Psoas muscle (tissue), 8 donors: ENCODE data around the gene RGS17. TPM values are rescaled to one million over a fixed set of nuclear protein-coding genes. Genes with fewer than 3 reads are reported as not detected.

Experiments
- ATAC-seq, 4 donors: fragments of 200-7000 bp; cut with Tn5 transposase; one replicate each; pipeline ENCODE4 v1.9.1; 2020; ENCODE audit warnings: moderate library complexity in 3 of 4, mild to moderate bottlenecking in 2 of 4
- DNase-seq, 2 donors: peaks; one replicate each; pipeline ENCODE4 v3.0.0-alpha.2; 2020
- H3K27ac ChIP-seq: fragments of 200-600 bp; one replicate; pipeline ENCODE4 v1.8.0; 2022
- H3K27me3 ChIP-seq, 3 donors: fragments of 200-600 bp in 1 of 3; one replicate each; pipeline versions ENCODE4 v1.6.1 to v1.8.0; 2013 to 2022; ENCODE audit warnings: low read length in 2 of 3, mild to moderate bottlenecking in 2 of 3, moderate library complexity in 1 of 3; ENCODE audit not compliant: insufficient read depth in 3 of 3
- H3K36me3 ChIP-seq, 2 donors: fragments of 200-600 bp in 1 of 2; one replicate each; pipeline versions ENCODE4 v1.6.1 to v1.8.0; 2013 to 2022; ENCODE audit warnings: low read depth in 1 of 2, mild to moderate bottlenecking in 1 of 2, moderate library complexity in 1 of 2; ENCODE audit not compliant: insufficient read depth in 1 of 2
- H3K4me1 ChIP-seq: fragments of 200-600 bp; one replicate; pipeline ENCODE4 v1.8.0; 2022
- H3K4me3 ChIP-seq: fragments of 200-600 bp; one replicate; pipeline ENCODE4 v1.8.0; 2022; ENCODE audit warnings: mild to moderate bottlenecking
- H3K9me3 ChIP-seq: fragments of 200-600 bp; one replicate; pipeline ENCODE4 v1.8.0; 2022
- WGBS, 3 donors: extraction: QIAGEN DNeasy Blood & Tissue Kit; methylation state at CpG; one replicate each; pipeline versions ENCODE4 v1.1.6 to v1.1.7; 2013; 5-methylcytosine and 5-hydroxymethylcytosine counted together
- intact Hi-C, 2 donors: fragments of 100-400 bp; cut with DNase I; formaldehyde crosslinking; loops; one replicate each; pipeline versions ENCODE4 v1.11.0 to v1.14.2; 2022
- polyA plus RNA-seq, 3 donors: library from polyadenylated mRNA; stranded (reverse); fragments of 200-250 nt; gene quantifications; one replicate each; pipeline ENCODE4 v1.2.3, GENCODE V29; 2013
- total RNA-seq, 4 donors: library from RNA; stranded (reverse); fragmentation: NEBNext Ultra II Directional in 2 of 4; extraction: Animal tissue kit (Norgen Biotek cat#: 25700) in 2 of 4; gene quantifications; one replicate each; pipeline versions ENCODE4 v1.2.1 to v1.2.4, GENCODE V29; 2021 to 2023
- TF ChIP-seq, protein P1 (sequence below): fragments of 200-600 bp; IDR thresholded peaks from one replicate; pipeline ENCODE4 v1.8.0; 2022; ENCODE audit warnings: antibody characterized with exemption
- donor health status: healthy with polysubstance abuse.
- donor health status: DM: no; HTN: no; CAD: no; lungs with moderate emphysema.
- donor health status: Bipolar disorder and iron deficiency.
- donor health status: healthy.
- donor health status: DM: yes; HTN: yes; CAD: no.
- donor health status: DM: no; HTN: no; CAD: no.
- donor health status: DM: no; HTN: no; CAD: no.
- donor health status: DM: yes; HTN: yes; CAD: no.

Gene RGS17
- total and polyA plus RNA-seq, 7 donors = 0.01 to 0.27 (median 0.15) TPM; not detected in 3

DNA sequence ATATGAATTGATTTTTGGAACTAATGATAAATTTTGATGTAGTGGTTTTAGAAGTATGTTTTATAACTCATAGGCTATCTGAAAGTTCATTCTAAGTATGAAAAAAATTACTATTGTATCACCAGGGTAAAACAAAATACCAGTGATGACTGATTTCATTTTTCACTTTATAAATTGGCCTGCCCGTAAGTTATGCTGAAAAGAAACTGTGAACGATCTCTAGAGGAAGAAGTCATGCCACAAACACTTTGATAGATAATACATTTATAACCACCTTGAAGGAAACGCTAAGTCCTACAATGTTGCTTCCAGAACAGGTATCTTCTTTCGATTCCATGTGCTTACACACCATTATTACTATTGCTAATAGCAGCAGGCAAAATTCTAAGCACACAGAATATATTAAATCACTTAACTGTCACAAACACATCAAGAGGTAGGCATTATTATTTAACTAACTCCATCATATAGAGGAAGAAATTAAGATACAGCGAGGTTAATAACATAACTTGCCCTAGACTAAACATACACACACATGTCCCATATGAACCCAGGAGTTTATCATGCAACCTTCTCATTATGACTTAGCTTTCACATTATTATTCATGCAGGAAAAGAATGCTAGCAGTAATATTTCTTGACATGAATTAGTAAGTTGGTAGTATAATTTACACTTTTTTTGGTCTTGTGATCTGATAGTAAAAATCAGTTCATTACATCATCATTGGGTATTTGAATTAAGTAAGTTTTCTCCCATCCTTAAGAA is 44.7 kb downstream of the RGS17 start:
- H3K27me3 ChIP-seq = no peaks in the 10 kb centered on the region
- no peaks in the 10 kb centered on the region for H3K36me3 ChIP-seq
- no peak for ATAC-seq
- 78 to 80% (median 80%) methylated on average over 5 of the region's 5 CpGs for WGBS, 3 donors
- no peak overlapping the region for H3K4me3 ChIP-seq
- no peak overlapping the region for H3K27ac ChIP-seq
- H3K9me3 ChIP-seq = no peaks in the 10 kb centered on the region
- H3K4me1 ChIP-seq = no peaks in the 10 kb centered on the region
- TF ChIP-seq, protein P1, sequence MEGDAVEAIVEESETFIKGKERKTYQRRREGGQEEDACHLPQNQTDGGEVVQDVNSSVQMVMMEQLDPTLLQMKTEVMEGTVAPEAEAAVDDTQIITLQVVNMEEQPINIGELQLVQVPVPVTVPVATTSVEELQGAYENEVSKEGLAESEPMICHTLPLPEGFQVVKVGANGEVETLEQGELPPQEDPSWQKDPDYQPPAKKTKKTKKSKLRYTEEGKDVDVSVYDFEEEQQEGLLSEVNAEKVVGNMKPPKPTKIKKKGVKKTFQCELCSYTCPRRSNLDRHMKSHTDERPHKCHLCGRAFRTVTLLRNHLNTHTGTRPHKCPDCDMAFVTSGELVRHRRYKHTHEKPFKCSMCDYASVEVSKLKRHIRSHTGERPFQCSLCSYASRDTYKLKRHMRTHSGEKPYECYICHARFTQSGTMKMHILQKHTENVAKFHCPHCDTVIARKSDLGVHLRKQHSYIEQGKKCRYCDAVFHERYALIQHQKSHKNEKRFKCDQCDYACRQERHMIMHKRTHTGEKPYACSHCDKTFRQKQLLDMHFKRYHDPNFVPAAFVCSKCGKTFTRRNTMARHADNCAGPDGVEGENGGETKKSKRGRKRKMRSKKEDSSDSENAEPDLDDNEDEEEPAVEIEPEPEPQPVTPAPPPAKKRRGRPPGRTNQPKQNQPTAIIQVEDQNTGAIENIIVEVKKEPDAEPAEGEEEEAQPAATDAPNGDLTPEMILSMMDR = no peak
- intact Hi-C loops = no loop called here
- no peak for DNase-seq

DNA sequence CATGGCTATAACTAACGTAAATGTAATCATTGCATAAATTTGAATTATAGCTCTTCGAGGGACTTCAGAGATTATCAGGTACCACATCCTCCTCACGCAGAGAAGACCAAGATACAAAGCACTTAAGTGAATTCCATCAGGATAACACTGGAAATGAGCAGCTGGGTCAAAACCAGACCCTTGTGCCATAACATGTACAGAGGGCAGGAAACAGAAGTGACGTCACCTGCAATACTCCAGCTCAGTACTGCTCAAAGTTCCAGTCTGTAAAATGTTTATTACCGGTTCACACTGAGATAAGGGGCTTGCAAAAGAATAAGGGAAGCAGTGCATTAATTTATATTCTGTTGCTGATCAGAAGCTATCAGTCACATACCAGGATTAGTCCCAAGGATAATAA is 45.8 kb downstream of the RGS17 start:
- intact Hi-C loops = no loop called here
- no peak overlapping the region for H3K27ac ChIP-seq
- H3K4me1 ChIP-seq = no peaks in the 10 kb centered on the region
- ATAC-seq = no peak
- TF ChIP-seq, protein P1 = no peak
- WGBS, 3 donors = 65 to 66% (median 65%) methylated on average over 5 of the region's 5 CpGs
- H3K27me3 ChIP-seq = no peaks in the 10 kb centered on the region
- no peaks in the 10 kb centered on the region for H3K36me3 ChIP-seq
- no peak overlapping the region for H3K4me3 ChIP-seq
- no peak for DNase-seq
- no peaks in the 10 kb centered on the region for H3K9me3 ChIP-seq

DNA sequence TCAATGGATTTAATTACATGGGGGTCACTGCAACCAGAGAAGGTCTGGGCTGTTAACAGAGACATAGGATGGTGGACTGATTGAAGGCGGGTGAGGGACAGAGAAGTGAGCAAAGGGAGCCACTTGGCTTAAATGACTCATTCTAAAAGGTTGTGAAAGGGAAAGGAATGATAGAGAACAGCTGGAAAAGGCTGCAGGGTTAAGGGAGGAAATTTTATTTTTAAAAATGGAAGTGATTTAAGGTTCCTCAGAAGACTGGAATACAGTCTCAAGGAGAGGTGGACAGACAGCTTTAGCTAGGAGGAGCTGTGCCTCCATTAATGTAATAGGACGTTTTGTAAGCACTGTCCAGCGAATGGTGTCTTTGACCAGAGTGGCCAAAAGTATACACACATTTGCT is 46.7 kb downstream of the RGS17 start:
- H3K36me3 ChIP-seq = no peaks in the 10 kb centered on the region
- ATAC-seq (no peak), DNase-seq (no peak)
- 74 to 82% (median 74%) methylated on average over 3 of the region's 3 CpGs for WGBS, 3 donors
- no peaks in the 10 kb centered on the region for H3K4me1 ChIP-seq
- no peaks in the 10 kb centered on the region for H3K9me3 ChIP-seq
- TF ChIP-seq, protein P1 = no peak
- H3K27me3 ChIP-seq = no peaks in the 10 kb centered on the region
- H3K4me3 ChIP-seq = no peak overlapping the region
- intact Hi-C loops = no loop called here
- no peak overlapping the region for H3K27ac ChIP-seq

DNA sequence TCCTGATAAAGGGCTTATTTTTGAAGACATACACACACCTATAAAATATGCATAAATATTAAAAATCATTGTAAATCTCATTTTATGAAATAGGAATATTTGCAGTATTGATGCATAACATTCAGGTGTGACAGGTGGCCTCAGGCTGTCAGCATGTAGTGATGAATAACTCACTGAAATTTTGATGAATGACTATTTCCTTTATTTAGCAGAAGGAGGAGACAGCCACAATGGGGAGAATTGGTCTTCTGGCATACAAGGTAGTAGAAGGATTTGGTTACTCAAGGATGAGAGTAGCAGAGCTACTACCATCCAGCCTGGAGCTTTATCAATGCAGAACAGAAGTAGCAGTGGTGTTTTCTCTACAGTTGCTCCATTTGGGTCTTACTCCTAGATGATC is 47.2 kb downstream of the RGS17 start:
- Histone ChIP-seq H3K27me3 (no peaks in the 10 kb centered on the region), H3K4me1 (no peaks in the 10 kb centered on the region), H3K9me3 (no peaks in the 10 kb centered on the region), H3K36me3 (no peaks in the 10 kb centered on the region), H3K27ac (no peak overlapping the region), H3K4me3 (no peak overlapping the region)
- no peak for DNase-seq
- ATAC-seq = no peak
- intact Hi-C loops = no loop called here
- TF ChIP-seq, protein P1 = no peak

DNA sequence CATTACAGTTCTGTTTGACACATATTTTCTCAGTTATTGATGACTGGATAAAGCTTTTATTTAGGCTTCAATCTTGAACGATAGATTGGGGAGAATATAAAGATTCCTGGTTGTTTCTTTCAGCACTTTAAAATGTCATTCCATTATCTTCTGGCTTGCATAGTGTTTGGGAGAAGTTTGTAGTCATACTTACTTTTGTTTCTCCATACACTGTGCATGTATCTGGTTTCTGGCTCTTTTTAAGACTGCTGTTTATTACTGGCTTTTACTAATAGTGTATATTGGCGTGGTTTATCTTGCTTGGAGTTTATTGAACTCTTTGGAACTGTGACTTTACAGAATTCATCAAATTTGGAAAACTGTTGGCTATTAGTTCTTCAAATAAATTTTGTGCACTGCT is 49.2 kb downstream of the RGS17 start:
- H3K36me3 ChIP-seq = no peaks in the 10 kb centered on the region
- TF ChIP-seq, protein P1 = no peak

More for the DNA sequence above, 49.2 kb downstream of the RGS17 start:
- Histone ChIP-seq H3K27ac (no peak overlapping the region), H3K4me3 (no peak overlapping the region), H3K27me3 (no peaks in the 10 kb centered on the region), H3K9me3 (no peaks in the 10 kb centered on the region), H3K4me1 (no peaks in the 10 kb centered on the region)
- ATAC-seq (no peak), DNase-seq (no peak)
- intact Hi-C loops = no loop called here
- 90 to 96% (median 94%) methylated on average over 2 of the region's 2 CpGs for WGBS, 3 donors
